Measurements from ENCODE around the gene SDCCAG8. TPM values are rescaled to one million over a fixed set of nuclear protein-coding genes. Genes with fewer than 3 reads are reported as not detected.

Gene SDCCAG8
- total and polyA plus RNA-seq, 4 donors = 8.5 to 25.8 (median 17.5) TPM

DNA sequence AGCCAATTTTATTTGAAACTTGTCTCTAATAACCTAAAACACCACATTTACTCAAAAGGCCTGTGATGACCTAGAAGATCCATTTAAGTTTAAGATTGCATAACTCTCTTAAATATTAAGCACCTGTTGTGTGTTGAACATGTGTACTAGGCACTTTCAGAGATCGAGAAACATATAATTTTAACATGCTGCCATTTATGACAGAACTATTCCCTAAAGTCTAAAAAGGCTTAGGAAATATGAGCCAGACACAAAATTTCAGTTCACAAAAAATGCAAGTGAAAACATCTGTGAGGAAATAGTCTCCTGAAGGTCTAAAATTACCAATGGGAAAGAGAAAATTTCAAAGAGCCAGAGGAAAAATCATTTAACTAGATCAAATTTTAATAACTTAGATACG, 38.5 kb upstream of the SDCCAG8 start:
- TF ChIP-seq, protein P1, sequence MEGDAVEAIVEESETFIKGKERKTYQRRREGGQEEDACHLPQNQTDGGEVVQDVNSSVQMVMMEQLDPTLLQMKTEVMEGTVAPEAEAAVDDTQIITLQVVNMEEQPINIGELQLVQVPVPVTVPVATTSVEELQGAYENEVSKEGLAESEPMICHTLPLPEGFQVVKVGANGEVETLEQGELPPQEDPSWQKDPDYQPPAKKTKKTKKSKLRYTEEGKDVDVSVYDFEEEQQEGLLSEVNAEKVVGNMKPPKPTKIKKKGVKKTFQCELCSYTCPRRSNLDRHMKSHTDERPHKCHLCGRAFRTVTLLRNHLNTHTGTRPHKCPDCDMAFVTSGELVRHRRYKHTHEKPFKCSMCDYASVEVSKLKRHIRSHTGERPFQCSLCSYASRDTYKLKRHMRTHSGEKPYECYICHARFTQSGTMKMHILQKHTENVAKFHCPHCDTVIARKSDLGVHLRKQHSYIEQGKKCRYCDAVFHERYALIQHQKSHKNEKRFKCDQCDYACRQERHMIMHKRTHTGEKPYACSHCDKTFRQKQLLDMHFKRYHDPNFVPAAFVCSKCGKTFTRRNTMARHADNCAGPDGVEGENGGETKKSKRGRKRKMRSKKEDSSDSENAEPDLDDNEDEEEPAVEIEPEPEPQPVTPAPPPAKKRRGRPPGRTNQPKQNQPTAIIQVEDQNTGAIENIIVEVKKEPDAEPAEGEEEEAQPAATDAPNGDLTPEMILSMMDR (IDR thresholded peaks at IDR 0.05; ENCODE audit: low read depth, low read length, missing input control) = no peak
- TF ChIP-seq REST (IDR thresholded peaks at IDR 0.05) (no peak), FOXA1 (IDR thresholded peaks at IDR 0.05) (no peak), SP1 (IDR thresholded peaks at IDR 0.05) (no peak), EGR1 (IDR thresholded peaks at IDR 0.05; ENCODE audit: low read depth in 2 of 2) (no peak)
- Histone ChIP-seq H3K4me3 (ENCODE audit: low read depth in 1 of 3, low read length in 3 of 3) (no peak overlapping the region), H3K27me3 (ENCODE audit: control insufficient read depth in 4 of 4, insufficient read depth in 4 of 4, low read length in 3 of 4) (no peaks in the 10 kb centered on the region), H3K27ac (ENCODE audit: low read depth in 1 of 2, low read length in 2 of 2) (no peak overlapping the region), H3K9ac (ENCODE audit: low read depth in 1 of 2, low read length in 2 of 2) (no peak overlapping the region), H3K36me3 (ENCODE audit: control insufficient read depth in 4 of 4, insufficient read depth in 3 of 4, low read depth in 1 of 4, low read length in 3 of 4) (peaks cover 1 to 21% (median 7%) of the 10 kb centered on the region in 4 donors), H3K9me3 (ENCODE audit: control insufficient read depth in 4 of 4, low read length in 3 of 4) (no peaks in the 10 kb centered on the region), H3K4me1 (ENCODE audit: control insufficient read depth in 4 of 4, insufficient read depth in 4 of 4, low read length in 3 of 4) (no peaks in the 10 kb centered on the region)
- WGBS = 96% methylated on average over 2 of the region's 2 CpGs
- DNase-seq (ENCODE audit: low spot score) = no peak

- TF ChIP-seq, protein P2, sequence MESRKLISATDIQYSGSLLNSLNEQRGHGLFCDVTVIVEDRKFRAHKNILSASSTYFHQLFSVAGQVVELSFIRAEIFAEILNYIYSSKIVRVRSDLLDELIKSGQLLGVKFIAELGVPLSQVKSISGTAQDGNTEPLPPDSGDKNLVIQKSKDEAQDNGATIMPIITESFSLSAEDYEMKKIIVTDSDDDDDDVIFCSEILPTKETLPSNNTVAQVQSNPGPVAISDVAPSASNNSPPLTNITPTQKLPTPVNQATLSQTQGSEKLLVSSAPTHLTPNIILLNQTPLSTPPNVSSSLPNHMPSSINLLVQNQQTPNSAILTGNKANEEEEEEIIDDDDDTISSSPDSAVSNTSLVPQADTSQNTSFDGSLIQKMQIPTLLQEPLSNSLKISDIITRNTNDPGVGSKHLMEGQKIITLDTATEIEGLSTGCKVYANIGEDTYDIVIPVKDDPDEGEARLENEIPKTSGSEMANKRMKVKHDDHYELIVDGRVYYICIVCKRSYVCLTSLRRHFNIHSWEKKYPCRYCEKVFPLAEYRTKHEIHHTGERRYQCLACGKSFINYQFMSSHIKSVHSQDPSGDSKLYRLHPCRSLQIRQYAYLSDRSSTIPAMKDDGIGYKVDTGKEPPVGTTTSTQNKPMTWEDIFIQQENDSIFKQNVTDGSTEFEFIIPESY (IDR thresholded peaks at IDR 0.05) = no peak
- TF ChIP-seq FOXA2 (IDR thresholded peaks at IDR 0.05) = no peak
- TF ChIP-seq GABPA (IDR thresholded peaks at IDR 0.05 in 1 of 2, conservative IDR thresholded peaks at IDR 0.05 in 1 of 2) = no peak
- TF ChIP-seq RXRA (IDR thresholded peaks at IDR 0.05) = no peak
- TF ChIP-seq, protein P3, sequence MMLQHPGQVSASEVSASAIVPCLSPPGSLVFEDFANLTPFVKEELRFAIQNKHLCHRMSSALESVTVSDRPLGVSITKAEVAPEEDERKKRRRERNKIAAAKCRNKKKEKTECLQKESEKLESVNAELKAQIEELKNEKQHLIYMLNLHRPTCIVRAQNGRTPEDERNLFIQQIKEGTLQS (IDR thresholded peaks at IDR 0.05) = no peak
- TF ChIP-seq, protein P4, sequence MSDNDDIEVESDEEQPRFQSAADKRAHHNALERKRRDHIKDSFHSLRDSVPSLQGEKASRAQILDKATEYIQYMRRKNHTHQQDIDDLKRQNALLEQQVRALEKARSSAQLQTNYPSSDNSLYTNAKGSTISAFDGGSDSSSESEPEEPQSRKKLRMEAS (IDR thresholded peaks at IDR 0.05) = no peak
- TF ChIP-seq YY1 (IDR thresholded peaks at IDR 0.05) = no peak
- TF ChIP-seq SP1 (IDR thresholded peaks at IDR 0.05) = no peak
- Histone ChIP-seq H3K36me3 (ENCODE audit: control insufficient read depth in 4 of 4, insufficient read depth in 3 of 4, low read depth in 1 of 4, low read length in 3 of 4) (peaks cover 1 to 24% (median 7%) of the 10 kb centered on the region in 4 donors), H3K4me1 (ENCODE audit: control insufficient read depth in 4 of 4, insufficient read depth in 4 of 4, low read length in 3 of 4) (no peaks in the 10 kb centered on the region), H3K27me3 (ENCODE audit: control insufficient read depth in 4 of 4, insufficient read depth in 4 of 4, low read length in 3 of 4) (no peaks in the 10 kb centered on the region), H3K9me3 (ENCODE audit: control insufficient read depth in 4 of 4, low read length in 3 of 4) (no peaks in the 10 kb centered on the region), H3K4me3 (ENCODE audit: low read depth in 1 of 3, low read length in 3 of 3) (no peak overlapping the region), H3K27ac (ENCODE audit: low read depth in 1 of 2, low read length in 2 of 2) (no peak overlapping the region), H3K9ac (ENCODE audit: low read depth in 1 of 2, low read length in 2 of 2) (no peak overlapping the region)
- DNase-seq (ENCODE audit: low spot score) = no peak
These were observed 37.8 kb upstream of the SDCCAG8 start for GRCh38 chr1:243218059-243218458.
